GM06990 (cell line): ENCODE measurements around the gene LRRC63.

Experiments used
- DNase-seq: peaks from one replicate; pipeline ENCODE4 v3.0.0-alpha.2; 2011; ENCODE audit not compliant: insufficient read length; ENCODE audit errors: extremely low read depth
- H3K27me3 ChIP-seq: replicated peaks from 2 replicates; pipeline ENCODE4 v1.6.0; 2011; ENCODE audit warnings: low read length; ENCODE audit not compliant: control insufficient read depth, insufficient read depth
- H3K36me3 ChIP-seq: 2 replicates; pipeline ENCODE4 v1.5.1; 2011; ENCODE audit warnings: low read length; ENCODE audit not compliant: control insufficient read depth, insufficient read depth
- H3K4me3 ChIP-seq: replicated peaks from 2 replicates; pipeline ENCODE4 v1.5.1; 2011; ENCODE audit warnings: low read depth, mild to moderate bottlenecking, control low read depth, low read length
- TF ChIP-seq, protein P1 (sequence below): IDR thresholded peaks from 2 replicates; pipeline ENCODE4 v1.5.1; 2011; ENCODE audit warnings: low read length, control low read depth, mild to moderate bottlenecking, inconsistent platforms; ENCODE audit not compliant: insufficient read depth, poor library complexity, severe bottlenecking

The LRRC63 gene

DNA sequence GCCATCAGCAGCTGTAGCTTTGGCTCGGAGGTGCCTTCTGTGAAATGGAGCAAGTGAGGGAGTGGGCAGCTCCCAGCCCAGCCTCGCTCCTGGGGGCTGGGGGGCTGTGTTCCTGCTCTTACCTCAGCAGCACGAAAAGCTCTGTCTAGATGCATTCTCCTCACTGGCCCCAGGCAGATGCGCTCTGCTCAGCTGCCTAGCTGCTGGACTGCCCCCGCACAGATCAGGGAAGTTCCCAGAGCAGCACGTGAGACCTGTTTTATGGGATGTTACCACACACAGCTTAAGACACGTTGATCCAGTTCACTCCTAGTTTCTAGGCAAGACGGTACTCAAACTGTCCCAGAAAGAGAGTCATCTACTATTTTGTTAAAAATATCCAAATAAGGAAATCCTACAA is 43.4 kb upstream of the LRRC63 start:
- H3K4me3 ChIP-seq, result peak overlapping the region; percentile 69
- no peaks in the 10 kb centered on the region for H3K27me3 ChIP-seq
- peak; percentile 55 for DNase-seq
- TF ChIP-seq, protein P1, sequence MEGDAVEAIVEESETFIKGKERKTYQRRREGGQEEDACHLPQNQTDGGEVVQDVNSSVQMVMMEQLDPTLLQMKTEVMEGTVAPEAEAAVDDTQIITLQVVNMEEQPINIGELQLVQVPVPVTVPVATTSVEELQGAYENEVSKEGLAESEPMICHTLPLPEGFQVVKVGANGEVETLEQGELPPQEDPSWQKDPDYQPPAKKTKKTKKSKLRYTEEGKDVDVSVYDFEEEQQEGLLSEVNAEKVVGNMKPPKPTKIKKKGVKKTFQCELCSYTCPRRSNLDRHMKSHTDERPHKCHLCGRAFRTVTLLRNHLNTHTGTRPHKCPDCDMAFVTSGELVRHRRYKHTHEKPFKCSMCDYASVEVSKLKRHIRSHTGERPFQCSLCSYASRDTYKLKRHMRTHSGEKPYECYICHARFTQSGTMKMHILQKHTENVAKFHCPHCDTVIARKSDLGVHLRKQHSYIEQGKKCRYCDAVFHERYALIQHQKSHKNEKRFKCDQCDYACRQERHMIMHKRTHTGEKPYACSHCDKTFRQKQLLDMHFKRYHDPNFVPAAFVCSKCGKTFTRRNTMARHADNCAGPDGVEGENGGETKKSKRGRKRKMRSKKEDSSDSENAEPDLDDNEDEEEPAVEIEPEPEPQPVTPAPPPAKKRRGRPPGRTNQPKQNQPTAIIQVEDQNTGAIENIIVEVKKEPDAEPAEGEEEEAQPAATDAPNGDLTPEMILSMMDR, result no peak
- H3K36me3 ChIP-seq, result peaks cover 6% of the 10 kb centered on the region

DNA sequence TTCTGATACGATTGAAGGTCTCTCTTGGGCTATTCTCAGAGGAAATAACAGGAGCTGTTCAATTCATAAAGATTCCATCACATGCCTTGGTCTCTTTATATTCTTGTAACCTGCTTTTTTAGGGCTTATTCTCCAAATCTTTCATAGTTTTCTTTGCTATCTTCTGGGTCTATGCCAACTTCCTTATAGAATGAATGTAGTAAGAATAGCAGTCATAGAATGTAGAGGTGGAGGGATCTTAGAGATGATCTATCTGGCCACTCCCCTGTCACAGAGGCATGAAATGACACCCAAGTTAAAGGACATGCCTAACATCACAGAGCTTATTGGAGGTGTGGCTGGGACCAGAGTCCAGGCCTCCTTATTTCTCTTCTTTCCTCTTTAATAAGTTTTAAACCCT is 42.9 kb upstream of the LRRC63 start:
- H3K36me3 ChIP-seq, result peaks cover 6% of the 10 kb centered on the region
- no peaks in the 10 kb centered on the region for H3K27me3 ChIP-seq
- H3K4me3 ChIP-seq, result peak overlapping the region; percentile 69
- DNase-seq, result no peak
- TF ChIP-seq, protein P1, result no peak

- Histone ChIP-seq H3K27me3 (no peaks in the 10 kb centered on the region), H3K36me3 (peaks cover 6% of the 10 kb centered on the region), H3K4me3 (peak overlapping the region; percentile 41)
- TF ChIP-seq, protein P1, result no peak
- no peak for DNase-seq
Measured at GRCh38 chr13:46169758-46170157, 42.0 kb upstream of the LRRC63 start.

- TF ChIP-seq, protein P1, result no peak
- no peak for DNase-seq
- Histone ChIP-seq H3K36me3 (peaks cover 5% of the 10 kb centered on the region), H3K4me3 (peak overlapping the region; percentile 41), H3K27me3 (no peaks in the 10 kb centered on the region)
Measured at GRCh38 chr13:46170268-46170667, 41.5 kb upstream of the LRRC63 start.

GRCh38 chr13:46170687-46171086 is 41.0 kb upstream of the LRRC63 start:
- no peak for DNase-seq
- Histone ChIP-seq H3K27me3 (no peaks in the 10 kb centered on the region), H3K4me3 (peak overlapping the region; percentile 55), H3K36me3 (peaks cover 5% of the 10 kb centered on the region)
- TF ChIP-seq, protein P1, result no peak

DNA sequence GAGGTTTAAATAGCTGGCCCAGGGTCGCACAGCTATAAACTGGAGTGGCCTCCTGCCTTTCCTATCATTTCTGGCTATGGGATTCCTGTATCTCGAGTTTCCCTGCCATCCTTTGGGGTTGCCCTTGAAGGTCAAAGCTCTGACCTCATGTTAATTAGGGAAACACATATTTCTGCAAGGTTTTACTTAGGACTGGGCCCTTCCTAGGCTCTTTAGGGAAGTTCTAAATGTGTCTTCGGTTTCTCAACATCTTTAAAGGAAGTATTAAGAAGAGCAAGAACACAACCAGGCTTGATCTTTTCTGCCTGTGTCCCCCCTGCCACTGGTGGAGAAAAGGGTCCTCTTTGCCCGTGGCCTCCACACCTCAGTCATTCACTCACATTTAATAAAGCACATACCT is 40.5 kb upstream of the LRRC63 start:
- peak overlapping the region; percentile 55 for H3K4me3 ChIP-seq
- peaks cover 5% of the 10 kb centered on the region for H3K36me3 ChIP-seq
- TF ChIP-seq, protein P1, result no peak
- DNase-seq, result no peak
- H3K27me3 ChIP-seq, result no peaks in the 10 kb centered on the region
